GM19193 (cell line): ENCODE results near the gene DGKH.

ENCODE experiments used
- POLR2A ChIP-seq: IDR thresholded peaks from 4 replicates; pipeline ENCODE4 v1.6.1; 2011; ENCODE audit not compliant: insufficient read depth, insufficient read length; ENCODE audit errors: extremely low read depth

DGKH gene

DNA sequence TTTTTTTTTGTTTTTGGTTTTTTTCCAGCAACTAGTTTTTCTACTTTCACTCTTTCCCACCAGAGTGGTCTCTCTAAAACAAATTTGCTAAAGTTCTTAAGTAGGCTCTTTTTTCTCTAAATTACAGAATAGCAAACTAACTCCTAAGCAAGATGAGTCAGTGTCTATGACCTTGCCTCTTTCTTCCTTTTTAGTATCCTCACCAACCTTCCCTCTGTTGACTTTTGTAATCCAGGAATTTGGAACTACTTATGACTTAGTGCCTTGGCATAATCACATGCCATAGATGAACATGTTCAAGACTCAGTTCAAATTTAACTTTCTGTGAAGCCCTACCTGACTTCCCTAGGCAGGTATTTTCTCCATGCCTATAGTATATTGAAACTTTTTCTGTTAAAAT lies 191.2 kb downstream of the DGKH start:
- TF ChIP-seq POLR2A = no peak

- TF ChIP-seq POLR2A = no peak
Measured at GRCh38 chr13:42246541-42246940, 198.1 kb downstream of the DGKH start.

- TF ChIP-seq POLR2A = no peak
Measured at GRCh38 chr13:42247883-42248282, 199.4 kb downstream of the DGKH start.

DNA sequence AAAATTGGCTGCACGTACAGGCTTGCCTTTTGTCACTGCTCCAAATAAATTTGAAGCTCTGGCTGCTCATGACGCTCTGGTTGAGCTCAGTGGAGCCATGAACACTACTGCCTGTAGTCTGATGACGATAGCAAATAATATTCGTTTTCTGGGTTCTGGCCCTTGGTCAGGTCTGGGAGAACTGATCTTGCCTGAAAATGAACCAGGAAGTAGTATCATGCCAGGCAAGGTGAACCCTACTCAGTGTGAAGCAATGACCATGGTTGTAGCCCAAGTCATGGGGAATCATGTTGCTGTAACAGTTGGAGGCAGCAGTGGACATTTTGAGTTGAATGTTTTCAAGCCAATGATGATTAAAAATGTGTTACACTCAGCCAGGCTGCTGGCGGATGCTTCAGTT lies 207.4 kb downstream of the DGKH start:
- TF ChIP-seq POLR2A = no peak

DNA sequence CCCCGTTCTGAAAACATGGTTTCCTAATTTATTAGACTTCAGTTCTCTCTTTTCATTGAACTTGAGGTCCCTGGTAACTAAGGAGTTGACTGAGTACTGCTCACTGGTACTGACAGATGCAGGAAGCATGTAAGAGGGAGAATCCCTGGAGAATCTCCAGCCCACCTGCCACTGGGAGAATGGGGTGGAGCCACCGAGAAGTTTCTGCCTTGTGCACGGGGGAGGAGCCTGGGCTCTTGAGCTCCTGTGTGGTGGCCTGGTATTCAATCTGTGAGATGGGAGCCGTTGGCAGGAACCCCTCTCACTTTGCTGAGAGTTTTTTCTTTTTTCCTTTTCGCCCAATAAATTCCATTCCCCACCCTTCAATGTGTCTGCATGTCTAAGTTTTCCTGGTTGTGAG lies 210.3 kb downstream of the DGKH start:
- TF ChIP-seq POLR2A = no peak

DNA sequence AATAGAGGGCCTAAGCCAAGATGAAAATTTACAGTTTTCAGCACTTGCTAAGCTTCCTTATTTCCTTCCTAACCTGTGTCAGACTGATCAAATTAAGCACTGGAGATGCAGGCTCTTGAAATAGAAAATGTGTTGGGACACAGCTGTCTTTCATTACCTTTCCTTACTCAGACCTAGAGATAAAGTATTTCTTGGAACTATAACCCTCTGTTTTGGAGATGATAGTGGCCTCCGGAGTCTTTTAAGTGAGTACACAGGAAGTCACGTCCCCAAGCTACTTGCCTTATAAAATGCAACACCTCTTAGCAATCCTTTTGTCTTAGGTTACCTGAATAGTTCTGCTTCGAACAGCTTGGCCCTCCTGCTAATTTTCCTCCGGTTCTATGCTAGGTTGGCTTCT lies 211.1 kb downstream of the DGKH start:
- no peak for TF ChIP-seq POLR2A

- no peak for TF ChIP-seq POLR2A
Measured at GRCh38 chr13:42260903-42261654, 212.6 kb downstream of the DGKH start.

- no peak for TF ChIP-seq POLR2A
Measured at GRCh38 chr13:42266473-42266872, 218.0 kb downstream of the DGKH start.

DNA sequence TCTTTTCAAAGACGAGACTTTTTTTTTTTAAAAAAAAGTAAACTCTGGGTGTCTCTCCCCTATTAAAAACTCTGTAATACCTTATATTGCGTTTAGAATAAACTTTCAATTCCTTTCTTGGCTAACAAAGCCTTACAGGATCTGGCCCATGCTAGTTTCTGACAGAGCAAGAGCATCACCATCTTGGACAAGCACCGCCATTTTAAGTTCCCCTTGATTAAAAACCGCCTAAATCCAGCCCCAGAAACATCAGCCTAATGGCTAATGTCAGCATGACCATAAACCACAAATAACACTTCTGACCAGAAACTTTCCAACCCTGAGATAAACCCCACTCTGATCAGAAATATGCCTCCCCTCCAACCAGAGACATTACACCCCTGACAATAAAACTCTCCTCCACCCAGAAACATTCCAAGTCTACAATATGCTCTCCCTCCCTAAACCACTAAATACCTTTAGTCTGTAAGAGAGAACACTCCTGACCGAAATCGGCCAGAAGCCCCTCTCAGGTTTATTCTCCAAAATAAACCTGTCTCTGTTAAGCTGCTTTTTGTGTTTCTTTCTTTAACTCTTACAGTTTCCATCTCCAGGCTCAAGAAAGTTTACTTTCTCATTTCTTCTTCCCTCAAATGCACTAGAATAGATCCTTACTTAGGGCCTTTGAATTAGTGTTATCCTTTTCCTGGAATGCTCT lies 221.9 kb downstream of the DGKH start:
- TF ChIP-seq POLR2A = no peak

GRCh38 chr13:42270857-42271215 lies 222.4 kb downstream of the DGKH start:
- TF ChIP-seq POLR2A = no peak

- peak; percentile 66 for TF ChIP-seq POLR2A
Measured at GRCh38 chr13:42271337-42272114, 223.1 kb downstream of the DGKH start.

GRCh38 chr13:42272115-42272803 lies 223.8 kb downstream of the DGKH start, which contains the start of gene AKAP11:
Gene AKAP11 (plus strand): TSS chr13:42272152. CDS start chr13:42286349, 14,197 bp downstream.
- peak; percentile 59 for TF ChIP-seq POLR2A

- TF ChIP-seq POLR2A = no peak
Measured at GRCh38 chr13:42272804-42273175, 224.3 kb downstream of the DGKH start.

DNA sequence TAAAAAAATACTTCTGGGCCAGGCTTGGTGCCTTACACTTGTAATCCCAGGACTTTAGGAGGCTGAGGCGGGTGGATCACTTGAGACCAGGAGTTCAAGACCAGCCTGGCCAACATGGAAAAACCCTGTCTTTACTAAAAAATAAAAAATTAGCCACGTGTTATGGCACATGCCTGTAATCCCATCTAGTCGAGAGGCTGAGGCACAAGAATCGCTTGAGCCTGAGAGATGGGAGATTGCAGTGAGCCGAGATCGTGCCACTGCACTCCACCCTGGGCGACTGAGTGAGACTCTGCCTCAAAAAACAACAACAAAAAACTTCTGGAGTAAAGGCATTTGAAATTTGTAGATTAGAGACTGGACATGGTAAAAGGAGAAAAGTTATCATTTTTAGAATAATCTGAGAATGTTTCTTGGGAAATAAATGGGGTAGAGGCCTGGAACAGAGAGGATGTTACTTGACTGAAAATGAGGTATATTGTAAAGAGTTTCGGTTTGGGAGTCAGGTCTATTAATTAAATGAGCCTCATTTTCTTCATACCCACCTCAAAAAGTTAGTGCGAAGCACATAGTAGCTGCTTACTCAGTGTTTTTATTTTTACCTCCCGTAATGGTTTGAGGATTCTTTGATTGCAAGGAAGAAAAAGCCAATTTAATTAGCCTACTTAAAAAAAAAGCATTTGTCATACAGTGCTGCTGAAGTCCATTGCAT lies 226.1 kb downstream of the DGKH start:
- peak; percentile 54 for TF ChIP-seq POLR2A
